MM.1S (cell line): ENCODE results near the gene SLC35A4.

Experiments
- DNase-seq: peaks from one replicate; pipeline ENCODE4 v3.0.0-alpha.2; 2015
- H2AFZ ChIP-seq: fragments of 300-600 bp; sonication (generic); 2 replicates; pipeline ENCODE4 v1.6.0; 2016; ENCODE audit warnings: antibody characterized with exemption, low read length
- H3F3A ChIP-seq: fragments of 300-600 bp; sonication (generic); 2 replicates; pipeline ENCODE4 v1.6.1; 2016; ENCODE audit warnings: mild to moderate bottlenecking, antibody characterized with exemption, low read length, moderate library complexity, mixed read lengths; ENCODE audit not compliant: insufficient read depth
- H3K27ac ChIP-seq: fragments of 300-600 bp; sonication (generic); 2 replicates; pipeline ENCODE4 v1.5.1; 2016; ENCODE audit warnings: mild to moderate bottlenecking, low read length
- H3K27me3 ChIP-seq: fragments of 300-600 bp; sonication (generic); replicated peaks from 2 replicates; pipeline ENCODE4 v1.6.0; 2016; ENCODE audit warnings: low read length; ENCODE audit not compliant: insufficient read depth
- H3K36me3 ChIP-seq: fragments of 300-600 bp; sonication (generic); replicated peaks from 2 replicates; pipeline ENCODE4 v1.6.1; 2016; ENCODE audit warnings: mild to moderate bottlenecking, low read length, mixed read lengths; ENCODE audit not compliant: insufficient read depth
- H3K4me1 ChIP-seq: fragments of 300-600 bp; sonication (generic); 2 replicates; pipeline ENCODE4 v1.6.1; 2016; ENCODE audit warnings: low read length, mixed read lengths
- H3K4me2 ChIP-seq: fragments of 300-600 bp; sonication (generic); 2 replicates; pipeline ENCODE4 v1.6.0; 2016; ENCODE audit warnings: low read depth, low read length
- H3K4me3 ChIP-seq: fragments of 300-600 bp; sonication (generic); 2 replicates; pipeline ENCODE4 v1.5.1; 2016; ENCODE audit warnings: low read length, mixed read lengths
- H3K79me2 ChIP-seq: fragments of 300-600 bp; sonication (generic); 2 replicates; pipeline ENCODE4 v1.6.1; 2016; ENCODE audit warnings: mixed run types, low read length, mixed read lengths
- H3K9ac ChIP-seq: fragments of 300-600 bp; sonication (generic); 2 replicates; pipeline ENCODE4 v1.6.1; 2016; ENCODE audit warnings: low read length, mixed read lengths
- H3K9me2 ChIP-seq: fragments of 300-600 bp; sonication (generic); replicated peaks from 2 replicates; pipeline ENCODE4 v1.6.1; 2016; ENCODE audit warnings: mild to moderate bottlenecking, low read length, mixed read lengths; ENCODE audit not compliant: insufficient read depth
- H3K9me3 ChIP-seq: fragments of 300-600 bp; sonication (generic); replicated peaks from 2 replicates; pipeline ENCODE4 v1.6.1; 2016; ENCODE audit warnings: mild to moderate bottlenecking, low read length, mixed read lengths; ENCODE audit not compliant: insufficient read depth
- H4K20me1 ChIP-seq: fragments of 300-600 bp; sonication (generic); 2 replicates; pipeline ENCODE4 v1.6.1; 2016; ENCODE audit warnings: mild to moderate bottlenecking, low read length, moderate library complexity, mixed read lengths; ENCODE audit not compliant: insufficient read depth
- CTCF ChIP-seq: fragments of 300-600 bp; sonication (generic); IDR thresholded peaks from 2 replicates; pipeline ENCODE4 v1.5.1; 2016; ENCODE audit warnings: antibody characterized with exemption, low read length, mixed read lengths
- EZH2 ChIP-seq: fragments of 300-600 bp; sonication (generic); optimal IDR thresholded peaks from 2 replicates; pipeline ENCODE3; 2017; ENCODE audit warnings: low read depth, mild to moderate bottlenecking, antibody characterized with exemption, low read length, mixed read lengths
- EZH2phosphoT487 ChIP-seq: fragments of 300-600 bp; sonication (generic); IDR thresholded peaks from 2 replicates; pipeline ENCODE4 v1.6.1; 2018; ENCODE audit warnings: antibody characterized with exemption, low read length

Gene SLC35A4

GRCh38 chr5:140611020-140611521 is 46.4 kb downstream of the SLC35A4 start:
- H2AFZ ChIP-seq, result no peak overlapping the region
- H3K4me1 ChIP-seq, result 0 out of 2 replicates have a peak, but pooled peaks cover 4% of the 10 kb centered on the region
- no peak overlapping the region for H3K4me2 ChIP-seq
- H3K36me3 ChIP-seq, result no peaks in the 10 kb centered on the region
- no peak overlapping the region for H3K4me3 ChIP-seq
- H3K79me2 ChIP-seq, result no peaks in the 10 kb centered on the region
- no peaks in the 10 kb centered on the region for H3K9me3 ChIP-seq
- no peak overlapping the region for H3K9ac ChIP-seq
- no peaks in the 10 kb centered on the region for H4K20me1 ChIP-seq
- H3K9me2 ChIP-seq, result no peaks in the 10 kb centered on the region
- DNase-seq, result no peak
- TF ChIP-seq EZH2 (no peak), CTCF (no peak), EZH2phosphoT487 (no peak)
- H3K27me3 ChIP-seq, result no peaks in the 10 kb centered on the region
- no peak overlapping the region for H3K27ac ChIP-seq
- H3F3A ChIP-seq, result no peaks in the 10 kb centered on the region
